Measurements from ENCODE around the gene DDAH1. TPM values are rescaled to one million over a fixed set of nuclear protein-coding genes. Genes with fewer than 3 reads are reported as not detected.
"Not testable (repeated sequence)": the region's sequence is repeated elsewhere in the genome, so short reads cannot be mapped to it uniquely, and the experiment has no call there.

DDAH1 gene
- 52.8 TPM for polyA plus RNA-seq (ENCODE audit: insufficient read length)

- DNase-seq (ENCODE audit: low read depth) = no peak
These were observed at the start of gene DDAH1 for GRCh38 chr1:85465099-85465785. TSS of gene DDAH1 (minus strand) at chr1:85465159. CDS start at chr1:85465045, 114 bp downstream.

GRCh38 chr1:85513998-85514397 lies 49.0 kb upstream of the DDAH1 start:
- DNase-seq (ENCODE audit: low read depth) = not testable (repeated sequence)

- no peak for DNase-seq (ENCODE audit: low read depth)
These were observed 39.5 kb upstream of the DDAH1 start for GRCh38 chr1:85504417-85504816.

- peak; percentile 45 for DNase-seq (ENCODE audit: low read depth)
These were observed 37.7 kb upstream of the DDAH1 start for GRCh38 chr1:85502625-85503083.

GRCh38 chr1:85502171-85502570 lies 37.2 kb upstream of the DDAH1 start:
- no peak for DNase-seq (ENCODE audit: low read depth)

- DNase-seq (ENCODE audit: low read depth) = no peak
These were observed 36.5 kb upstream of the DDAH1 start for GRCh38 chr1:85501355-85501898.

GRCh38 chr1:85496941-85497582 lies 32.1 kb upstream of the DDAH1 start:
- no peak for DNase-seq (ENCODE audit: low read depth)

GRCh38 chr1:85495556-85495955 lies 30.6 kb upstream of the DDAH1 start:
- no peak for DNase-seq (ENCODE audit: low read depth)

GRCh38 chr1:85494904-85495266 lies 29.9 kb upstream of the DDAH1 start:
- no peak for DNase-seq (ENCODE audit: low read depth)

- no peak for DNase-seq (ENCODE audit: low read depth)
These were observed 29.3 kb upstream of the DDAH1 start for GRCh38 chr1:85494074-85494903.

GRCh38 chr1:85490270-85490985 lies 25.5 kb upstream of the DDAH1 start:
- no peak for DNase-seq (ENCODE audit: low read depth)

- no peak for DNase-seq (ENCODE audit: low read depth)
These were observed 23.2 kb upstream of the DDAH1 start for GRCh38 chr1:85488126-85488525.

GRCh38 chr1:85485516-85485915 lies 20.6 kb upstream of the DDAH1 start:
- DNase-seq (ENCODE audit: low read depth) = no peak

- DNase-seq (ENCODE audit: low read depth) = no peak
These were observed 19.8 kb upstream of the DDAH1 start for GRCh38 chr1:85484716-85485115.

- DNase-seq (ENCODE audit: low read depth) = no peak
These were observed 19.3 kb upstream of the DDAH1 start for GRCh38 chr1:85484264-85484663.

- DNase-seq (ENCODE audit: low read depth) = no peak
These were observed 16.7 kb upstream of the DDAH1 start for GRCh38 chr1:85481688-85482087.

- no peak for DNase-seq (ENCODE audit: low read depth)
These were observed 15.6 kb upstream of the DDAH1 start for GRCh38 chr1:85480566-85480965.

GRCh38 chr1:85479491-85479890 lies 14.5 kb upstream of the DDAH1 start:
- no peak for DNase-seq (ENCODE audit: low read depth)

- DNase-seq (ENCODE audit: low read depth) = no peak
These were observed 13.4 kb upstream of the DDAH1 start for GRCh38 chr1:85478366-85478765.

GRCh38 chr1:85475055-85475454 lies 10.1 kb upstream of the DDAH1 start:
- DNase-seq (ENCODE audit: low read depth) = no peak

GRCh38 chr1:85473390-85473789 lies 8.4 kb upstream of the DDAH1 start:
- DNase-seq (ENCODE audit: low read depth) = no peak

GRCh38 chr1:85471558-85471957 lies 6.6 kb upstream of the DDAH1 start:
- no peak for DNase-seq (ENCODE audit: low read depth)

Data from forelimb muscle (tissue), 1 donor.